Activated CD8-positive, alpha-beta memory T cell treated with anti-CD3 and anti-CD28 coated beads, Interleukin-2, amount 50 U/mL, for 1 hour (primary cell): ENCODE results near the gene IL31RA.
"Not testable (repeated sequence)": the region's sequence is repeated elsewhere in the genome, so short reads cannot be mapped to it uniquely, and the experiment has no call there.

Experiments used
- DNase-seq: peaks from one replicate; pipeline ENCODE4 v3.0.0-alpha.2; 2020; ENCODE audit errors: extremely low read depth

Gene IL31RA

GRCh38 chr5:55925712-55926111 is 74.6 kb downstream of the IL31RA start:
- DNase-seq: no peak

GRCh38 chr5:55926476-55926875 is 75.3 kb downstream of the IL31RA start:
- no peak for DNase-seq

- DNase-seq: no peak
Measured at GRCh38 chr5:55927861-55928655, 76.9 kb downstream of the IL31RA start.

- DNase-seq: no peak
Measured at GRCh38 chr5:55929020-55929799, 78.1 kb downstream of the IL31RA start.

GRCh38 chr5:55932700-55933099 is 81.5 kb downstream of the IL31RA start:
- no peak for DNase-seq

- DNase-seq: no peak
Measured at GRCh38 chr5:55933377-55934114, 82.4 kb downstream of the IL31RA start.

GRCh38 chr5:55934115-55934613 is 83.0 kb downstream of the IL31RA start:
- DNase-seq: no peak

- no peak for DNase-seq
Measured at GRCh38 chr5:55934720-55935119, 83.6 kb downstream of the IL31RA start.

- DNase-seq: no peak
Measured at GRCh38 chr5:55935371-55935770, 84.2 kb downstream of the IL31RA start.

GRCh38 chr5:55936100-55936693 is 85.0 kb downstream of the IL31RA start:
- DNase-seq: peak; percentile 45

GRCh38 chr5:55937598-55937997 is 86.4 kb downstream of the IL31RA start:
- not testable (repeated sequence) for DNase-seq

GRCh38 chr5:55941154-55941553 is 90.0 kb downstream of the IL31RA start:
- not testable (repeated sequence) for DNase-seq

GRCh38 chr5:55959208-55959607 is 108.1 kb downstream of the IL31RA start:
- DNase-seq: no peak

GRCh38 chr5:55960779-55961178 is 109.6 kb downstream of the IL31RA start:
- no peak for DNase-seq

GRCh38 chr5:55965525-55965924 is 114.4 kb downstream of the IL31RA start:
- DNase-seq: no peak

GRCh38 chr5:55966284-55966683 is 115.1 kb downstream of the IL31RA start:
- no peak for DNase-seq

GRCh38 chr5:55969956-55970355 is 118.8 kb downstream of the IL31RA start:
- no peak for DNase-seq
